CD14-positive monocyte (primary cell): ENCODE measurements around the gene PPFIA4. TPM values are rescaled to one million over a fixed set of nuclear protein-coding genes. Genes with fewer than 3 reads are reported as not detected.

ENCODE experiments used
- DNase-seq, 3 donors: peaks; one replicate each; pipeline ENCODE4 v3.0.0-alpha.2; 2011 to 2022
- H2AFZ ChIP-seq: 2 replicates; pipeline ENCODE4 v1.6.0; 2012; ENCODE audit warnings: mild to moderate bottlenecking, low read depth, low read length, inconsistent platforms; ENCODE audit not compliant: insufficient read depth, poor library complexity, severe bottlenecking
- H3K27ac ChIP-seq, 2 donors: 1 replicate in 1 of 2; 2 replicates in 1 of 2; pipeline ENCODE4 v1.5.1; 2012 to 2013; ENCODE audit warnings: low read length in 2 of 2, control low read depth in 1 of 2, inconsistent platforms in 1 of 2, low read depth in 1 of 2, mild to moderate bottlenecking in 1 of 2
- H3K27me3 ChIP-seq, 2 donors: one replicate each; pipeline versions ENCODE4 v1.6.0 to v1.6.1; 2011 to 2013; ENCODE audit warnings: low read length in 2 of 2; ENCODE audit not compliant: control insufficient read depth in 2 of 2, insufficient read depth in 2 of 2
- H3K36me3 ChIP-seq, 2 donors: replicated peaks in 1 of 2; 1 replicate in 1 of 2; 2 replicates in 1 of 2; pipeline versions ENCODE4 v1.5.1 to v1.6.1; 2012 to 2013; ENCODE audit warnings: low read length in 2 of 2, control low read depth in 1 of 2, inconsistent platforms in 1 of 2, mild to moderate bottlenecking in 1 of 2; ENCODE audit not compliant: insufficient read depth in 2 of 2, control insufficient read depth in 1 of 2
- H3K4me1 ChIP-seq, 2 donors: 1 replicate in 1 of 2; 2 replicates in 1 of 2; pipeline versions ENCODE4 v1.5.1 to v1.6.1; 2012 to 2013; ENCODE audit warnings: low read length in 2 of 2, control low read depth in 1 of 2, inconsistent platforms in 1 of 2, mild to moderate bottlenecking in 1 of 2, moderate library complexity in 1 of 2; ENCODE audit not compliant: insufficient read depth in 2 of 2, control insufficient read depth in 1 of 2
- H3K4me2 ChIP-seq: replicated peaks from 2 replicates; pipeline ENCODE3; 2012; ENCODE audit warnings: low read length, moderate library complexity, mild to moderate bottlenecking; ENCODE audit not compliant: poor library complexity, severe bottlenecking; ENCODE audit errors: extremely low read depth
- H3K4me3 ChIP-seq, 3 experiments: fragments of 200-600 bp in 1 of 3; sonication (generic) in 1 of 3; replicated peaks in 1 of 3; 1 replicate in 2 of 3; 2 replicates in 1 of 3; pipeline ENCODE4 v1.5.1; 2011 to 2013; ENCODE audit warnings: low read length in 3 of 3, mild to moderate bottlenecking in 3 of 3, control low read depth in 2 of 3, low read depth in 2 of 3, inconsistent platforms in 1 of 3, moderate library complexity in 1 of 3
- H3K79me2 ChIP-seq: 2 replicates; pipeline ENCODE4 v1.6.0; 2012; ENCODE audit warnings: mild to moderate bottlenecking, control low read depth, inconsistent platforms, low read length, moderate library complexity; ENCODE audit not compliant: insufficient read depth
- H3K9ac ChIP-seq: 2 replicates; pipeline ENCODE4 v1.6.0; 2017; ENCODE audit warnings: low read length, mild to moderate bottlenecking; ENCODE audit not compliant: insufficient read depth, poor library complexity, severe bottlenecking
- H3K9me3 ChIP-seq, 2 donors: replicated peaks in 1 of 2; 1 replicate in 1 of 2; 2 replicates in 1 of 2; pipeline versions ENCODE4 v1.5.1 to v1.6.1; 2012 to 2013; ENCODE audit warnings: low read length in 2 of 2, control low read depth in 1 of 2; ENCODE audit not compliant: control insufficient read depth in 1 of 2, insufficient read depth in 1 of 2
- H4K20me1 ChIP-seq: 2 replicates; pipeline ENCODE4 v1.6.0; 2012; ENCODE audit warnings: mild to moderate bottlenecking, low read length, control low read depth, moderate library complexity; ENCODE audit not compliant: insufficient read depth
- H3K27ac Mint-ChIP-seq, 7 donors: one replicate each; pipeline ENCODE4 v1.8.0; 2020; ENCODE audit warnings: mild to moderate bottlenecking in 7 of 7, mixed read lengths in 7 of 7, moderate library complexity in 6 of 7, inconsistent platforms in 2 of 7
- H3K27me3 Mint-ChIP-seq, 3 donors: one replicate each; pipeline ENCODE4 v1.8.0; 2021 to 2022; ENCODE audit warnings: low read depth in 3 of 3, mild to moderate bottlenecking in 3 of 3, mixed read lengths in 3 of 3, moderate library complexity in 3 of 3, inconsistent platforms in 1 of 3
- H3K36me3 Mint-ChIP-seq, 2 donors: one replicate each; pipeline ENCODE4 v1.8.0; 2020; ENCODE audit warnings: mixed read lengths in 2 of 2, inconsistent platforms in 1 of 2, mild to moderate bottlenecking in 1 of 2
- H3K4me1 Mint-ChIP-seq: one replicate; pipeline ENCODE4 v1.8.0; 2020; ENCODE audit warnings: mild to moderate bottlenecking, mixed read lengths
- H3K4me3 Mint-ChIP-seq, 2 donors: one replicate each; pipeline ENCODE4 v1.8.0; 2020; ENCODE audit warnings: mild to moderate bottlenecking in 2 of 2, mixed read lengths in 2 of 2, moderate library complexity in 1 of 2
- H3K9me3 Mint-ChIP-seq, 7 donors: one replicate each; pipeline ENCODE4 v1.8.0; 2020 to 2022; ENCODE audit warnings: mixed read lengths in 7 of 7, mild to moderate bottlenecking in 6 of 7, moderate library complexity in 6 of 7, inconsistent platforms in 2 of 7
- WGBS: methylation state at CpG from one replicate; pipeline ENCODE4 v1.1.5; 2013; ENCODE audit warnings: missing lambda C conversion rate; ENCODE audit not compliant: insufficient coverage; 5-methylcytosine and 5-hydroxymethylcytosine counted together
- intact Hi-C, 2 donors: fragments of 100-400 bp; cut with micrococcal nuclease; formaldehyde crosslinking; loops; one replicate each; pipeline versions ENCODE4 v1.15.0 to v1.15.1; 2023
- polyA plus RNA-seq, 3 donors: library from polyadenylated mRNA; depleted of rRNA in 1 of 3; unstranded in 2 of 3; stranded (reverse) in 1 of 3; fragments of 300-500 nt in 2 of 3; fragments of >200 nt in 1 of 3; fragmentation: Illumina TruSeq in 2 of 3; gene quantifications; 1 replicate in 2 of 3; 2 replicates in 1 of 3; pipeline ENCODE4 v1.2.3, GENCODE V29; 2012 to 2021
- TF ChIP-seq, protein P1 (sequence below): fragments of 200-600 bp; IDR thresholded peaks from one replicate; pipeline ENCODE4 v1.8.0; 2022; ENCODE audit warnings: antibody characterized with exemption, mild to moderate bottlenecking

PPFIA4 gene
- polyA plus RNA-seq, 3 donors: 0.52 to 1.0 (median 0.97) TPM

DNA sequence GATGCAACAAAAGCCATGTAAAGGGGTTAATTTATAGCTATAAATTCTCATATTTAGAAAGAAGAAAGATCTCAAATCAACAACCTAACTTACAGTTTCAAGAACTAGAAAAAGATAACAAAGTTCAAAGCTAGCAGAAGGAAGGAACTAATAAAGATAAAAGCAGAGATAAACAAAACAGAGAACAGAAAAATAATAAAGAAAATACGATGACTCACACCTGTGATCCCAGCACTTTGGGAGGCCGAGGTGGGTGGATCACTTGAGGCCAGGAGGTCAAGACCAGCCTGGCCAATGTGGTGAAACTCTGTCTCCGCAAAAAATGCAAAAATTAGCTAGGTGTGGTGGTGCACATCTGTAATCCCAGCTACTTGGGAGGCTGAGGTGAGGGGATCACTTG lies 31.5 kb upstream of the PPFIA4 start:
- Histone ChIP-seq H3K4me1 (peaks cover 14 to 19% of the 10 kb centered on the region in 2 donors), H3K9ac (no peak overlapping the region), H3K27ac (no peak overlapping the region), H3K79me2 (no peaks in the 10 kb centered on the region), H4K20me1 (no peaks in the 10 kb centered on the region), H2AFZ (no peak overlapping the region), H3K4me3 (no peak overlapping the region), H3K36me3 (no peaks in the 10 kb centered on the region), H3K27me3 (no peaks in the 10 kb centered on the region), H3K9me3 (no peaks in the 10 kb centered on the region), H3K4me2 (no peak overlapping the region)
- no peak for DNase-seq
- Mint-ChIP-seq H3K4me3 (no peak overlapping the region), H3K9me3 (peaks cover 0 to 9% (median 0%) of the 10 kb centered on the region in 7 donors), H3K27ac (no peak overlapping the region), H3K27me3 (peaks cover 0 to 3% (median 2%) of the 10 kb centered on the region in 3 donors), H3K4me1 (peaks cover 20% of the 10 kb centered on the region), H3K36me3 (no peaks in the 10 kb centered on the region)
- 63% methylated on average over 2 of the region's 3 CpGs for WGBS
- TF ChIP-seq, protein P1, sequence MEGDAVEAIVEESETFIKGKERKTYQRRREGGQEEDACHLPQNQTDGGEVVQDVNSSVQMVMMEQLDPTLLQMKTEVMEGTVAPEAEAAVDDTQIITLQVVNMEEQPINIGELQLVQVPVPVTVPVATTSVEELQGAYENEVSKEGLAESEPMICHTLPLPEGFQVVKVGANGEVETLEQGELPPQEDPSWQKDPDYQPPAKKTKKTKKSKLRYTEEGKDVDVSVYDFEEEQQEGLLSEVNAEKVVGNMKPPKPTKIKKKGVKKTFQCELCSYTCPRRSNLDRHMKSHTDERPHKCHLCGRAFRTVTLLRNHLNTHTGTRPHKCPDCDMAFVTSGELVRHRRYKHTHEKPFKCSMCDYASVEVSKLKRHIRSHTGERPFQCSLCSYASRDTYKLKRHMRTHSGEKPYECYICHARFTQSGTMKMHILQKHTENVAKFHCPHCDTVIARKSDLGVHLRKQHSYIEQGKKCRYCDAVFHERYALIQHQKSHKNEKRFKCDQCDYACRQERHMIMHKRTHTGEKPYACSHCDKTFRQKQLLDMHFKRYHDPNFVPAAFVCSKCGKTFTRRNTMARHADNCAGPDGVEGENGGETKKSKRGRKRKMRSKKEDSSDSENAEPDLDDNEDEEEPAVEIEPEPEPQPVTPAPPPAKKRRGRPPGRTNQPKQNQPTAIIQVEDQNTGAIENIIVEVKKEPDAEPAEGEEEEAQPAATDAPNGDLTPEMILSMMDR: no peak
- intact Hi-C loops: loop anchor here in 1 of 2 donors (5.0 kb wide), 1 partner anchor 67 kb away; the partner anchor contains the start of gene KLHL12

DNA sequence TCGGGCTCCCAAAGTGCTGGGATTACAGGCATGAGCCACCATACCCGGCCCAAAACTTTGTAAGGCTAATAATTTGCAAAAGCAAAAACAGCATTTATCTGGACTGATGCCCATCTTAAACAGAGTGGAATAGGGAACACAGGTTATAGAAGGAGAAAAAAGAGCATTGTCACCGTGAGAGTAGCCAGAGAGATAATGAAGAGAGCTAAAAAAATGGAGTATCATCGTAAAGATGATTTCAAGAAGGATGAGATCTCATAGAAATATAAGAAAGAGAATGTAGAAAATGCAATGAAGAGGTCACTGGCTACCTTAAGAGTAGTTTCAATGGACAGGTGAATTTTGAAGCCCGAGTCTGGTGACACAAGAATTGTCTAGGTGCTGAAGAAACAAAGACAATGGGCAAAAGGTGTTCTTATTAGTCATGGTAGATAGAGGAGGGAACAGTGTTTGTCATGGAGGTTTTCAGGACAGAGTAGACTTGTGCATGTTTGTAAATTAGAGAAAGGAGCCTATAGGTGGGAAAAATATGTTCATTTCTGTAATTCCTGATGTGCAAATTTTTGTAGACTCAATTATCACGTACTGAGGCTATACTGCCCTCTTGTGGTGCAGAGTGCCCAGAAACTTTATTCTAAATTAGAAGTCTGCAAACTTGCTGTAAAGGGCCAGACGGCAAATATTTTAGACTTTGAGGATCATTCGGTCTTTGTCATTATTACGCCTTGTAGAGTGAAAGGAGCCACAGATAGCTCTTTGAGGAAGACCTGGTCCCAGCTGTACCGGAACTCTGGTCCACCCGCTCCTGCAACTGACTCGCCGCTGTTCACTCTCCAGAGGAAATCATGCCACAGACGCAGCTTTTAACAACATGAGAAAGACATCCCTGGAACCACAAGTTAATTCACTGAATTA lies 27.2 kb upstream of the PPFIA4 start:
- intact Hi-C loops: loop anchor here in 1 of 2 donors (5.0 kb wide), 1 partner anchor 72 kb away; the partner anchor contains the start of gene KLHL12
- Histone ChIP-seq H3K4me1 (peaks cover 3 to 6% of the 10 kb centered on the region in 2 donors), H3K9ac (no peak overlapping the region), H3K27ac (no peak overlapping the region), H3K4me3 (no peak overlapping the region), H3K4me2 (peak overlapping the region; percentile 29), H3K9me3 (no peaks in the 10 kb centered on the region), H3K36me3 (no peaks in the 10 kb centered on the region), H4K20me1 (no peaks in the 10 kb centered on the region), H3K27me3 (no peaks in the 10 kb centered on the region), H2AFZ (peak overlapping the region; percentile 69), H3K79me2 (no peaks in the 10 kb centered on the region)
- 25% methylated on average over 13 of the region's 14 CpGs for WGBS
- H3K4me1 Mint-ChIP-seq: peaks cover 7% of the 10 kb centered on the region
- H3K36me3 Mint-ChIP-seq: no peaks in the 10 kb centered on the region
- TF ChIP-seq, protein P1: peak; percentile 90
- peak overlapping the region; percentile 62 to 83 for H3K4me3 Mint-ChIP-seq
- H3K27me3 Mint-ChIP-seq: peaks cover 0 to 2% (median 1%) of the 10 kb centered on the region in 3 donors
- H3K9me3 Mint-ChIP-seq: no peaks in the 10 kb centered on the region
- DNase-seq: peak; percentile 54 to 71 (median 60)
- H3K27ac Mint-ChIP-seq: peak overlapping the region in 1 of 7 donors; percentile 47
